ENCODE measurements around the gene CCSER2.
"Not testable (repeated sequence)": the region's sequence is repeated elsewhere in the genome, so short reads cannot be mapped to it uniquely, and the experiment has no call there.

The CCSER2 gene

DNA sequence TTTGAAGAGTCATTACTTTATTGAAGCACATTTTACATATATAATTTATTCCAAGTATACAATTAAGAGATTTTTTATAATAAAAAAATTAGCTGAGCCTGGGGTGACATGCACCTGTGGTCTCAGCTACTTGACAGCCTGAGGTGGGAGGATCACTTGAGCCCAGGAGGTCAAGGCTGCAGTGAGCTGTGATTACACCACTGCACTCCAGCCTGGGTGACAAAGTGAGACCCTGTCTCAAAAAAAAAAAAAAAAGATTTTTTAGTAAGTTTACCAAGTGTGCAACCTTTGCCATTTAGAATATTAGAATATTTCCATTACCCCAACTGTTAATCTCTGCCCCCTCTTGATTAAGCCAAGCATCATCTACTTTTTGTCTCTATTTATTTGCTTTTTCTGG lies 196.0 kb downstream of the CCSER2 start:
- H3K27ac ChIP-seq = no peak overlapping the region
- TF ChIP-seq, protein P1, sequence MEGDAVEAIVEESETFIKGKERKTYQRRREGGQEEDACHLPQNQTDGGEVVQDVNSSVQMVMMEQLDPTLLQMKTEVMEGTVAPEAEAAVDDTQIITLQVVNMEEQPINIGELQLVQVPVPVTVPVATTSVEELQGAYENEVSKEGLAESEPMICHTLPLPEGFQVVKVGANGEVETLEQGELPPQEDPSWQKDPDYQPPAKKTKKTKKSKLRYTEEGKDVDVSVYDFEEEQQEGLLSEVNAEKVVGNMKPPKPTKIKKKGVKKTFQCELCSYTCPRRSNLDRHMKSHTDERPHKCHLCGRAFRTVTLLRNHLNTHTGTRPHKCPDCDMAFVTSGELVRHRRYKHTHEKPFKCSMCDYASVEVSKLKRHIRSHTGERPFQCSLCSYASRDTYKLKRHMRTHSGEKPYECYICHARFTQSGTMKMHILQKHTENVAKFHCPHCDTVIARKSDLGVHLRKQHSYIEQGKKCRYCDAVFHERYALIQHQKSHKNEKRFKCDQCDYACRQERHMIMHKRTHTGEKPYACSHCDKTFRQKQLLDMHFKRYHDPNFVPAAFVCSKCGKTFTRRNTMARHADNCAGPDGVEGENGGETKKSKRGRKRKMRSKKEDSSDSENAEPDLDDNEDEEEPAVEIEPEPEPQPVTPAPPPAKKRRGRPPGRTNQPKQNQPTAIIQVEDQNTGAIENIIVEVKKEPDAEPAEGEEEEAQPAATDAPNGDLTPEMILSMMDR (conservative IDR thresholded peaks at IDR 0.05) = no peak

DNA sequence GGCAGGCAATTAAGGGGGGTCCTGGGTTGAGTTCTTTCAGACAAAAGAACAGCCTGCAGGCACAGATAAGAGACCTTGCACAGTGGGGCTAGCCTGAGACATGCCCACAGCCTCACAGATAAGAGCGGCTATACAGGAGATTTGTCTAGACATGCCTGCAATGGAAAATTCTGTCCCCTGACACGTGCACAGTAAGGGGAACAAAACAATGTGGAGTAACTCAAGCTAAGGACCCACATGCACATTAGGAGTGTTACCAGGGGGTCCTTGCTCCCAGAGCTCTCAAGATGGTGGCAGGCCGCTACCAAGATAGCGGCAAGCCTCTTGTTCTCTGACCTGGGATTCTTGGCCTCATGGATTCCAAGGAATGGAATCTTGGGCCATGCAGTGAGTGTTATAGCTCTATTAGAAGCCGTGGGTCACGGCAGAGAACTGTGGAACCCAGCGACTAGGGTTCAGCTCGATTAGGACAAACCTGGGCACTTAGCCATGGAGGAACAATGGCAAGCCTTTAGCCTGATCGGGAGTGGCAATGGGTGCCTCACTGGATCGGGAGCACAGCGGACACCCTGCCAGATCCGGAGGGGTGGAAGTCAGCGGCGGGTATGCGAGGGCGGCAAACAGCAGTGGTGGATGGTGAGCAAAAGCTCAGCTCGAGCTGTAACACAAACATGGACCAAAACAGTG lies 196.9 kb downstream of the CCSER2 start:
- H3K27ac ChIP-seq = no peak overlapping the region
- TF ChIP-seq, protein P1 (conservative IDR thresholded peaks at IDR 0.05) = no peak

DNA sequence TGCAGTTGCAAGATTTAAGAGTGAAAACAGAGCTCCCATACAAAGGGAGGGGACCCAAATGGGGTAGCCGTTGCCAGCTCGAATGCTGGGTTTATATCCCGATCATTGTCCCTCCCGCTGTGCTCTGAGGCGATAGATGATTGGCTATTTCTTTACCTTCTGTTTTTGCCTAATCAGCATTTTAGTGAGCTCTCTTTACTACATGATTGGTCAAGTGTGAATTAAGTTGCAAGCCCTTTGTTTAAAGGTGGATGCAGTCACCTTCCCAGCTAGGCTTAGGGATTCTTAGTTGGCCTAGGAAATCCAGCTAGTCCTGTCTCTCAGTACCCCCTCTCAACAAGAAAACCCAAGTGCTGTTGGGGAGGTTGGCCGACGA lies 197.4 kb downstream of the CCSER2 start:
- not testable (repeated sequence) for H3K27ac ChIP-seq

GRCh38 chr10:84527386-84527785 lies 199.0 kb downstream of the CCSER2 start:
- H3K27ac ChIP-seq = peak overlapping the region; percentile 78

DNA sequence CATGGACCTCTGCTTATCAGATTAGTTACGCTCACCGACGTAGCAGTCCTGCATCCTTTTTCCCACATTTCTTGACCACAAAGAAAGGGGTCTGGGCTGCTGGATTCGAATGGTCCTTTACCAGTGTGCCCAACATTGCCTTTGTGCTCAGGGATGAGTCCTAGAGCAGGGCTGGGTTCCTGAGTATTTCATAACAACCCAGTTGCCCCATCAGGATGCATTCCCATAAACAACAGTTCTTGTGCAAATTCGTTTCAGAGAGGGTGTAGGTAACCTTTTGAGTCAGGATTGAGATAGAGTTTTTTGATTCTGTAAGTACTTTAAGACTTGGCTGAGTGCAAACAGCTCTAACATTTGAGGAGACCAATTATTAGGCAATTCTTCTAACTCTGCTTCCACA lies 200.1 kb downstream of the CCSER2 start:
- peak overlapping the region; percentile 78 for H3K27ac ChIP-seq

DNA sequence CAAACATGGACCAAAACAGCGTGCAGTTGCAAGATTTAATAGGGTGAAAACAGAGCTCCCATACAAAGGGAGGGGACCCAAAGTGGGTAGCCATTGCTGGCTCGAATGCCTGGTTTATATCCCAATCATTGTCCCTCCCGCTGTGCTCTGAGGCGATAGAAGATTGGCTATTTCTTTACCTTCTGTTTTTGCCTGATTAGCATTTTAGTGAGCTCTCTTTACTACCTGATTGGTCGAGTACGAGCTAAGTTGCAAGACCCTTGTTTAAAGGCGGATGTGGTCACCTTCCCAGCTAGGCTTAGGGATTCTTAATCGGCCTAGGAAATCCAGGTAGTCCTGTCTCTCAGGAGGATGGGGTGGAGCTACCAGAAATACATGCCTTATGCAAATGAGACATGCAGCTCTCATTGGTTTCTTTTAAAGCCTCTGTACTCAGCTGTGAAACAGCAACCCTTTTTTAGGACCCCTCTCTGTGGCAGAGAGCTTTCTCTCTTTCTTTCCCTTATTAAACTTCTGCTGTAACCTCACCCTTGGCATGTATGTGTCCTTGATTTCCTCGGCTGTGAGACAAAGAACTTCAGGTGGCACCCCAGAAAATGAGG lies 202.4 kb downstream of the CCSER2 start:
- H3K27ac ChIP-seq = no peak overlapping the region
- TF ChIP-seq, protein P1 (conservative IDR thresholded peaks at IDR 0.05) = no peak

- no peak overlapping the region for H3K27ac ChIP-seq
- TF ChIP-seq, protein P1 (conservative IDR thresholded peaks at IDR 0.05) = no peak
Measured at GRCh38 chr10:84531396-84531795, 203.0 kb downstream of the CCSER2 start.

DNA sequence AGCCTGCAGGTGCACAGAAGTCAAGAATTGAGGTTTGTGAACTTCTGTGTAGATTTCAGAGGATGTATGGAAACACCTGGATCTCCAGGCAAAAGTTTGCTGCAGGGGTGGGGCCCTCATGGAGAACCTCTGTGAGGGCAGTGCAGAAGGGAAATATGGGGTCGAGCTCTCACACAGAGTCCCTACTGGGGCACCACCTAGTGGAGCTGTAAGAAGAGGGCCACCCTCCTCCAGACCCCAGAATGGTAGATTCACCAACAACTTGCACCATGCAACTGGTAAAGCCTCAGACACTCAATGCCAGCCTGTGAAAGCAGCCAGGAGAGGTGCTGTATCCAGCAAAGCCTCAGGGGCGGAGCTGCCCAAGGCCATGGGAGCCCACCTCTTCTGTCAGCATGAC lies 205.8 kb downstream of the CCSER2 start:
- TF ChIP-seq, protein P1 (conservative IDR thresholded peaks at IDR 0.05) = peak; percentile 24; the same call in 1 of the 2 replicates
- no peak overlapping the region for H3K27ac ChIP-seq

GRCh38 chr10:84537447-84537931 lies 209.1 kb downstream of the CCSER2 start:
- TF ChIP-seq, protein P1 (conservative IDR thresholded peaks at IDR 0.05) = peak; percentile 89
- H3K27ac ChIP-seq = no peak overlapping the region
